ENCODE data around the gene SIN3A.

GRCh38 chr15:75363786-75364185, 87.7 kb downstream of the SIN3A start:
- TF ChIP-seq CTCF (IDR thresholded peaks at IDR 0.05 in 2 of 3, conservative IDR thresholded peaks at IDR 0.05 in 1 of 3; ENCODE audit: insufficient read depth in 2 of 3, low read depth in 1 of 3, low read length in 3 of 3) (no peak), NR3C1 (CRISPR knock-in tag; IDR thresholded peaks at IDR 0.05) (no peak), ZBTB43 (CRISPR knock-in tag; IDR thresholded peaks at IDR 0.05) (no peak), RBM22 (IDR thresholded peaks at IDR 0.05; ENCODE audit: low read depth, low read length, poor library complexity, severe bottlenecking) (no peak), SMARCA4 (IDR thresholded peaks at IDR 0.05) (no peak), SPI1 (IDR thresholded peaks at IDR 0.05; ENCODE audit: borderline replicate concordance, low read depth, low read length) (no peak), BACH1 (tag; IDR thresholded peaks at IDR 0.05) (no peak)

Data from K562 (cell line).